Stimulated activated CD4-positive, alpha-beta T cell treated with anti-CD3 and anti-CD28 coated beads, Interleukin-4, amount 100 ng/mL, for 1 hour (primary cell): ENCODE data around the gene PAX8.

Source experiments
- DNase-seq: peaks from one replicate; pipeline ENCODE4 v3.0.0-alpha.2; 2020

The PAX8 gene

DNA sequence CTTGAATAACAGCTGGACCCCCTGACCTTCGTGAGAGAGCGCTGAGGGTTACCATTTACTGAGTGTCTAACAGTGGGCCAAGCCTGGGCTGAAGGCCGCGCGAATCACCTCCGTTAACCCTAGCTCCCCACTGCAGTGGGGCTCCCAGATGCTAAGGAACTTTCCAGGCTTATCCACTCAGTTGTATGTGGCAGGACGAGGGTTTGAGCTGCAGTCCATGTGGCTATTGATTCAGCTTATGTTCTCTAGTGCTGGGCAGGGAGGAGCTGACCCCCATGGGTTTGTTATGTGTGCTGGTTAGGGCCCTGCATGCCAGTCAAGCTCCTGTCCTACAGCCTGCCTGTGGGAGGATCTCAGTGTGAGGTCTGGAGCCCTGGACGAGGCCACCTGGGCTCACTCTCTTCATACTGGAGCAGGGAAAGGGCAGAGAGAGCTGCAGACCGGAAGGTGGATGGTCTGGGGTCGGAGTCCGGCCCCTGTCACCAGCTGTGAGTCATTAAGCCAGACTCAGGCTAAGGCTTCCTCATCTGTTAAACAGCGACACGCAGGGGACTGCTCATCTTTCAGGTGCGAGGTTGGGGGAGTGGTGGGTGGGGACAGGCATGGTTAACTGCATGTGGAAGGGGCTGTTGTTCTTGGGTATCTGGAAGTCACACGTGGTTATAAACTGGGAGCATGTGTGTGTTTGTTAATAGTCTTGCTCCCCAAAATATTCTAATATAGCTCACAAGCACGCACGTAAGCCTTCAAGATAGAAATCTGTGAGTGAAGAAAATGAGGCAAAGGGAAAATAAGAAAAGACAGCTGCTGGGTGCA, 98.4 kb downstream of the PAX8 start:
- DNase-seq: peak; percentile 27

DNA sequence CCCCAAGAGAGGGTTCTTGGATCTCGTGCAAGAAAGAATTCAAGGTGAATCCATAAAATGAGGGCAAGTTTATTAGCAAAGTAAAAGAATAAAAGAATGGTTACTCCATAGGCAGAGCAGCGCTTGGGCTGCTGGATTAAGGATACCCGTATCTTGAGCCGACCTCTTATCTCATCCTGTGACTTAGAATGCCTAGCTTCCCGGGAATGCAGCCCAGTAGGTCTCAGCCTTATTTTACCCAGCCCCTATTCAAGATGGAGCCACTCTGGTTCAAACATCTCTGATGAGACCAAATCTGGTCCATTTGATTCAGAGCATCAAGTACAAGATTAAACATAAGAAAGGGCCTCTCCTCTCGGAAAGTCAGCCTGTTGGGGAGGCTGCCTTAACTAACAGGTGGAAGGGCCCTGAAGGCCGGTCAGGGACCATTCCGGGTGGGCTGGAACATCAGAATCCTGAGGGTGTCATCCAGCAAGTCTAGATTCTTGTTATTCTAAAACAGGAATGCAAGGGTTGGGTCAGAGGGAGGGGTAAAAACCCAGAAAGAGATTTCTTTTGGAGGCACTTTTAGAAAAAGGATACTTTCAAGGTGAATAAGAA, 99.2 kb downstream of the PAX8 start:
- DNase-seq: no peak

DNA sequence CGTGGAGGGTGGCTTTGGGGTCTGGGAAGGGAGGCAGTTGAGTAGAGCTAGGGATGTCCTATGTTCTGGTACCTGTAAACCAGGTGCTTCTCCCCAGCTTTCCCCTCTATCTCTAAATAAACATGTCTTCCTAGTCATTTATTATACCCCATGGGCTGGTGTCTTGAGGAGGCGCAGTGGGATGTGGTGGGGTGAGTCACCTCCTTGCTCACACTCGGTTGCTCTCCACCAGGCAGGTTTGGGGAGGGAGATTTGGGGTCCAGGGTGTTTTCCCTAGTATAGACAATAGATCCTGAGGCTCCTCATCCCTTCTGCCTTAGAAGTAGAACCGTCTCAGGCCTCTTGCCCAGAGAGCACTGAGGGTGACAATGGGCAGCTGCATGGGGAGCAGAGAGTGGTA, 99.8 kb downstream of the PAX8 start:
- DNase-seq: peak; percentile 52

DNA sequence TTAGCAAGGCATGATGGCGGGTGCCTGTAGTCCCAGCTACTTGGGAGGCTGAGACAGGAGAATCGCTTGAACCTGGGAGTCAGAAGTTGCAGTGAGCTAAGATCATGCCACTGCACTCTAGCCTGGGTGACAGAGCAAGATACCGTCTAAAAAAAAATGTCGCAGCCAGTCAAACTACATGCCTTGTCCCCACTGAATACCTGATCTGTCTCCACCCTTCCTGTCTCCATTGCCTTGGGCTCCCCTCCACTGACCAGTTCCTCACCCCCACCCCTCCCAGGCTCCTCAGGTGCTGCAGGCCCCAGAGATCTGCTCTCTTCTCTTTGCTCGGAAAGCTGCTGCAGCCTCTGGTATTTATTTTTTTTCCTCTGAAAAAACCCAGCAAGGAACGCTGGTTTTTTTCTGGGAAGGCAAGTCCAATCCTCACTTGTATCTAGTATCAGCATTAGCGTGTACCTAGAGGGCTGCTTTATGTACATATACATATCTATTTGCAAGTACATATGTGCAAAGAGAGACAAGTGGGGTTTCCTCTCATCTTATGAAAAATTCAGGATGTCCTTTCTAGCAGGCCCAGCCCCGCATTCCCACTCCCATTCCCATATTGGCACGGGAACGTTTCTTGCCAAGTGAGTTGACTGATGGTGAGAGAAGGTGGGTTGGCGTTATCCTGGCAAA, 100.5 kb downstream of the PAX8 start:
- no peak for DNase-seq

DNA sequence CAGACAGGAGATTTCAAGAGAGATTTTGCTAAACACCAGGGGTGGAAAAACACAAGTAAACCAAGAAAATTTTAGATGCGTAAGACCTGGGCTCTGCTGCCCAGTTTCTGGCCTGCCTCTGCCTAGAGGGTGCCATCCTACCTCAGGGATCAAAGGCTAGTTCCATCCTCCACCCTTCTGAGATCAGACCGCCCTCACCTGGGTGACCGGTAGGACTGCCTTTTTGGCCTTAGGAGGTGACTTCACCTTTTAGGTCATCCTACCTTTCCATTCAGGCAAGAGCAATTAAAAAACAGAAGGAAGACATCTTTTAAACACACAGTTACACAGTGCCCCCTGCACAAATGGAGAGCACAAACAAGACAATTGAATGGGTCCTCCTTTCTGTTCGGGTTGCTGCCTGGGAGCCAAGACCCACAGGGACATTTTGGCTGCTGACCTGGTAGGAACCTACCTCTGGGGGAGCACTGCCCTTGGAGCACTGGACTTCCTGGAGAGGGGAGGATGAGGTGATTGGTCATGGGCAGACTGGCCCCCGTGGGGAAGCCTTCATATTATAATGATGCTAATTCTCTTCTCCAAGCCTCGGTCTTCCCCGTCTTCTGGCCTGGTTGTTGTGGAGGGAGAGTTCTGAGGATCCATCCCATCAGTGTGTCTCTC, 101.9 kb downstream of the PAX8 start:
- DNase-seq: no peak

DNA sequence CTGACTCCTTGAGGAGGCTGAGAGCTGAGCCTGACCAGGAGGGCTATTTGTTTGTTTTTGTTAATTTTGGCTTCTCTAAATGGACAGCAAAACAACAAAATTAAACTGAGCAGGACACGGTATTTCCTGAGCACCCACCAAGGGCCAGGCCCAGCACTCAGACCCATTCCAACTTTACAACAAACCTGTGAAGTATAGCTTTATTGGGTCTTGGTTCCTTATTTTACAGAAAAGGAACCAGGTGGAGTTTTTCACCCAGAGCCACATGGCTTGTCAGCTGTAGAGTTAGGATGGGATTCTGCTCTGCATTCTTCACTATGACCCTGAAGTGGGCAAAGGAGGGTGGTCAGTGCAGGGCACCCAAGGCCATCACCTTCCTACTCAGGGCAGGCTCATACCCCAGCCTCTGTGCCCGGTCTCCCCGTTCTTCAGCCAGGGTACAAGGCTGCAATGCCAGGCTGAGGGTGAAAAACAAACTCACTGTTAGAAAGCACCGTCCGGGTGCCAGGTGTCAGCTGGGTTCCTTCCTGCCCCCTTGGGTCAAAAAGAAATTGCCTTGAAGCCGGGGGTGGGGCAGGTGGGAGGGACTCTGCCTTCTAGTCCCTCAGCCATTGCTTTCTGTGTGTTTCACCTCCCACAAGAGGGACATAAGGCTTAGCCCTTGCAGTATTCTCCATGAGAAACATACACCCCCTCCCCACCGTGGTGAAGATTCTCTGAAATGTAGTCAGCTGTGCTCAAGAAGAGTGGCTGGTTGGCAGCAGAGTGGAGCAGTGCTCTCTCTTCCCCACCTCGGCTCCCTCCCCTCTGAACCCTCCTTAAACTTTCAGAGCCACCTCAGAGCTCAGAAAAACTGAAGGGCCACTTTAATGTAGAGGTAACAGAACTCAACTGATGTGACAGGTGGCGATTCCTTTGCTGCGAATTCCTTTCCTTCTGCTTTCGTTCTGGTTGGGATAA, 102.7 kb downstream of the PAX8 start:
- peak; percentile 30 for DNase-seq

DNA sequence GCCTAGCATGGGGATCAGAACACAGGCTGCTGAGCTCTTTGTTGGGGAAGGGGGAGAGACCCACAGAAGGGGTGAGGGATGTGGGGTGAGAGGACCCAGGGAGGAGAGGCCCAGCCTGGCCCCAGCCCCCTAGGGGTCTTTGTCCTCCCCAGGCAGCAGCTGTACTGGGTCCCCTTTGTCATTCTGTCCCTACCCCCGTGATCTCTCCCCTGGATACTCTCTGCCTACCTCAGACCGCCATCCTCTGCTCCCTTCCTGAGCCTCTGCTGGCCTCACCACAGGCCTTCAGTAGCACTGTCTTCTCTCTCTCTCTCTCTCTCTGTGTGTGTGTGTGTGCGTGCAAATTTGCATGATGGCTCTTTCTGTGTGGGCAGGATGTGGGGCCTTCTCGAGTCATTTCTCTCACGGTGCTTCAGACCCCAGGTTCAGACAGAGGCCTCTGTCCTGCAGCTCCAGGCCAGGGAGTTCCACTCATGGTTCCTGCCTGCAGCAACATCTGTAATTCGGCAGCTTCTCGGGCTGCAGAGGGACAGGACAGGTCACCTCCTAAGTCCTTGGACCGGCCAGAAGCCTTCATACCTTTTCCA, 103.6 kb downstream of the PAX8 start:
- peak; percentile 43 for DNase-seq

DNA sequence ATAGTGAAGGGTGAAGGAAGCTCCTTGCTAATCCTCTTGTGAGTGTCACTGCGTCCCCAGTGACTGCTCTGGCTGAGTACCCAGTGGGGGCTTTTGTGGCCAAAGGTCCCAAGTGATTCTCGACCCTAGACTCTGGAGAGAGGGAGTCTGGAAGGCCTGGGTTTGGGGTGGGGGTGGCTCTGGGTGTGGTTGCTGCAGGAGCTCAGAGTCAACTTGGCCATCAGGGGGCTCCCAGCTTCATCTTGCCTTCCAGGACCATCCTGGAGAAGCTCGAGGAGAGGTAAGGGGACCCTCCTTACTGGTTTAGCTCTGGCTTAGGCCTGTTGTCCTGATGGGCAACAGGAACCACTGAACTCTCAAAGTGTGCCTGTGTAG, 104.4 kb downstream of the PAX8 start:
- DNase-seq: no peak

DNA sequence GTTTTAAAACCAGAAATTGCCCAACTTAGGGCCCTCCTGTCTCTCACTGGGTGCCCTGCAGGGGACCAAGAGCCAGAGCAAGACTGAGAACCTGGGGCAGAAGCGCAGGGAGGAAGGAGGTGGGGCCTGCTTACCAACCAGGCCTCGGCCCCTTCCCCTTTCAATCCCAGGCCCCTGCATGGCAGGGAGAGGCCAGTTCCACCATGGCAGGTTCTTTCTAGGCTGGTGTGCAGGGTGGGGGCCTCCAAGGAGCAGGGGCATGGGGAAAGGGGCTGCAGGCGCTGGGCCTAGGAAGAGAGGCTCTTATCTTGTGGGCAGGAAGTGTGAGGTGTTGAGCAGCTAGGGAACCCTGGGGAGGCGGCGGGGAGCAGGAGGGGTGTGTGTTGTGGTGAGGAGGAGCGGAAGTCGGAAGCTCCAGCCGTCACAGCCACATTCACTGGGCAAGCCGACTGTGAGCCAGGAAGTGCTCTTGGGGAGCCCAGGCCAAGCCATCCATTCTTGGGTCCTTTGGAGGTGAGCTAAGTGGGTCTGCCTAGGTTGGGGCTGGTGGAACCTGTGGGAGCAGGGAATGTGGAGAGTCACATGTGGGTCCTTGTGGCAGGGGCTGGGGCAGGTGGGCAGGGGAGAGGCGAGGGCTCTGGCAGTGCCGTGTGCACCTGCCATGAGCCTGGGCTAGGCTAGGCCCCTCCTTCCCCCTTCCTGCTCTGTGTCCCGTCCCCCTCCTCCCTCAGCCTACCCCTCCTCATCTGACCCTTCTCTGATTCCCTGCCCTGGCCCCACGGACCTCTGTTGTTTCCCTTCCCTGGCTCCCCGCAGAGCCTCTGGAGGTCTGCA, 105.0 kb downstream of the PAX8 start, which contains the start of gene PSD4:
Gene PSD4 (plus strand): TSS at position 430 of the 834 bp plus-strand sequence. CDS start 8,486 bp downstream, outside the sequence.
- DNase-seq: peak; percentile 80

DNA sequence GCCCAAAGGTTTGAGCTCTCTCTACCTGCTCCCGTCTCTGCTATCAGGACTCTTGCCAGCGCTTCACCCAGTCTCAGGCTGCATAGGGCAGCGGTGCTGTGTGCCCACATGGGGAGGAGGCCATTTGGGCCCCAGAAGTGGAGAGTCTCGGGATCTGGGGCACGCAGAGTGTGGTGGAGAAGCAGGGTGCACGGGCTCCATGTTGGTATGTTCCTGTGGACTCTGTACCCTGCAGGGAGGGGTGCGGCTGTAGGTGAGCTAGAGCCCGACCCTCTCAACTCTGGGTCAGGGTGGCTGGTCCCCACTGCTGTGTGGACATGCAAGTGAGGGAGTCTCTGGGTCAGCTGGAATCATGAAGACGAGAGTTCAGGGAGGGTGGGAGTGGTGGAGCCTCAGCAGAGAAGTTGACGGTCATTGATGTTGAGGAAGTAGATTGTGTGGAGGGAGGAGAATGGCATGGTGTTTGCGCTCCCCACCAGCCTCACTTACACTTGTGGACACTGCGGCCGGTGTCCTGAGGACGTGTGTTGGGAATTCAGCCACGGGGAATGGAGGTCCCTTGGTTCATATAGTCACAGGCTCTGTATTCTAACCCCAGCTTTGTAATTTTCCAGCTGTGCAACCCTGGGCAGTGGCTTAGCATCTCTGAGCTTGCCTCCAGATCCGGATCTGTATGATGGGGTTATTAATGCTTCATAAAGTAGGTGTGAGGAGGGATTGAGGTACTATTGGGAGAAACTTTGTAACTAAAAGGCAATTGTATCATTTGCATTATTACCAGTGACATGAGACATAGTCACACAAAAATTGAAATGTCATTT, 105.8 kb downstream of the PAX8 start:
- DNase-seq: no peak

DNA sequence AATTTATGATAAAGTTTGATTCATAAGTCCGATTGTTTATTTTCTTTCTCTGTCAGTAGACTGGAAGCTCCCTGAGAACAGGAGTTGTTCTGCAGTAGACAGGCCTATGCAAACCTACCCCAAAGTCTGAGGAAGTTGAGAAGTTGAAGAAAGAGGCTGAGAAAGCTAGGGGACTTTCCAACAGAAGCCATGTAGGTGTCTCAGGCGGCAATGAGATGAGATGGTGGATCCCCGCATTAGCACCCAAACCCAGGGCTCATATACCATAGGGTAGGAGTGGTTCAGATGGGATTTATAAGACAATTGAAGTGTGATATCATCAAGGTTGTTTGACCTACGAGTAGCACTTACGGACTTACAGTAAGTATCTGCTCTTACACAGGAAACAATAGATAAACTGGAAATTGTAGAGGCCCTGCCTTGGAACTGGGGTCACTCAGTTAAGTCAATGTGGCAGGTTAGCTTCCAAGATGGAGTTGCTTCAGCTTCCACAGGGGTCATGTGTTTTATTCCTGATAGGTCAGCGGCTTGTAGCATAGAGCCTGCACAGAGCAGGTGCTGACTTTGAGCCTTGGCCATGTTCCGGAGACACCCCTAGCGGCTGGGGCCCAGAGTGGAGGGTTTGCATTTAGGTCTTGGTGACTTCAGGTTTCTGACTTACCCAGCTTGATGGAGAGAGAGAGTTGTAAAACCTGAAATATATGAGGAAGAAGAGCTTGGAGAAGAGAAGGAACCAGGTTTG, 107.2 kb downstream of the PAX8 start:
- no peak for DNase-seq

DNA sequence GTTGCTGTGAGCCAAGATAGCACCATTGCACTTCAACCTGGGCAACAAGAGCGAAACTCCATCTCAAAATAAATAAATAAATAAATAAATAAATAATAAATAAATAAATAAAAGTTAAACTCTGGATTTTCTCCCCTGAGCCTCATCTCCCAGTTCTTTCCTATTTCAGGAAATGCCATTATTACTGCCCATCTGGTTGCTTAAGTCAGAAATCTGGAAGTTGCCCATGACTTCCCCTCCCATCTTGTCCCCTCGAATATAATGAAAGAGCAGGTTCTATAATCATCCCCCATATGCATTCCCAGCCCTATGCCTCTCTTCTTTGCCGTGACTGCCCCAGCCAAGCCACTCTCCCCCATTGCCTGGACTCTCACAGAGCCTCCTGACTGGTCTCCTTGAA, 109.1 kb downstream of the PAX8 start:
- no peak for DNase-seq

DNA sequence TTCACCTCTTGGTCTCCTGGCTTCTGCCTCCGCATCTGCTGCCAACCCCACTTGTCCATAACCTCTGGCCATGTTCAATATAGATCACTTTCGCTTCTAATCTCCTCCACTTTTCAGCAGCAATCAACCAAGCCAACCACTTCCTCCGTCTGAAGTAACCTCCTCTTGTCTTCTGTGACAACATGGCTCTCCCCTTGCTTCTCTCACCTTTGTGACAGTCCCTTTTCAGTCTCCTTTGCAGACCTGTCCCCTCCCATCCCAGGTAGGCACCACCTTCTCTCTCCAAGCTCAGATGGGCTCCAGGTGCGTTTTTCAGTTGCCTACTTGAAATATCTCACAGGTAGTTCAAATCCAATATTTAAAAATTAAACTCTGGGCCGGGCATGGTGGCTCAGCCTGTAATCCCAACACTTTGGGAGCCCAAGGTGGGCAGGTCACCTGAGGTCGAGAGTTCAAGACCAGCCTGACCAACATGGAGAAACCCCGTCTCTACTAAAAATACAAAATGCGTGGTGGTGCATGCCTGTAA, 109.7 kb downstream of the PAX8 start:
- no peak for DNase-seq

DNA sequence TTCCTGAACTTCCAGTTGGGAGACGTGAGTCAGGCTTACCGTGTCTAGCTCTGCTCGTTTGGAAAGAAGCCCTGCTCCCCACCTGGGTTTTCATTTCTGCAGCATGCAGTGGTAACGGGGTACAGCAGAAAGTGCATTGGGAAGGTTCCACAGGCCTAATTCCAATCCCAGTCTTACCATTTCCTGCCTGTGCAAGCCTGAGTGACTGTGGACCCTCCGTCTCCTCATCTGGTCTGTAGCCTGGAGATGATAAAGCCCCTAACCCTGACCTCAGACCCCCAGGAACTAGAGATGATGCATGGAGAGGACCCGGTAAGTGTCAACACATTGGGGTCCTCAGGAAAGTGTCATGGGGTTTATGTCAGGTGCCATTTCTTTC, 110.8 kb downstream of the PAX8 start:
- DNase-seq: no peak

DNA sequence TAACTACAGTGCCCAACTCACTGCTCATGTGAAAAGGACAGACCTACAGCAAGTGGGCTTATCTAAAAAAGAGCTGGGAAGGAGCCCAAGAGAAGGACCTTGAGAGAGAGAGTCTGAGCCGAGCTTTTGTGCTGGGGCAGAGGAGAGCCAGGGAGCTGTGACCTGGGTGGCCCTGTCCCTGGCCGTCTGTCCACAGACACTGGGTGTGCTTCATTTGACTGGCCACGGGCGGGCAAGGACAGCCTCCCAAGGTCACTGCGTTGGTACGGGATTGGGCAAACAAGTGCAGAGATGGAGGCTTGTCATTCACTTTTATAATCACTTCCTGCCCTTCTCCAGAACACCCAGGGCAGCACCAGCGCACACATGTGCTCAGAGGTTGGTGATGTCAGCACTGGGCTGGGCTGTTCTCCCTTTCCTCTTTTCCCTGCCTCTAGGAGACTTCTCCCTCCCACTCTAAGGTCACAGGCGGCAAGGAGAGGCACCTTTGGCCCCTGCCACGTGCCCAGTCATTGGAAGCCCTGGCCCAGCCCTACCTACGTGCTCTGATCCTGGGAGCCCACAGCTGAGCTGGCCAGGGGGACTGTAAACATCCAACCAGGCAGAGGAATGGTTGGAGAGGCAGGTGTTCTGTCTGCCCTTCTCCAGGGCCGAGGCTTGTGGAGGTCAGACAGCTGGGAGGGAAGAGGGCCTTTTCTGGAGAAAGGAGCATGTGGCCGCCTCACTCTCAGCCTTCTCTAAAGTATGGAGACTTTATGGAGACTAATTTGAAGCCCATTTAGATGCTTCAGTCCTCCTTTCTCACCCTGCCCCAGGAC, 111.4 kb downstream of the PAX8 start:
- DNase-seq: peak; percentile 43

DNA sequence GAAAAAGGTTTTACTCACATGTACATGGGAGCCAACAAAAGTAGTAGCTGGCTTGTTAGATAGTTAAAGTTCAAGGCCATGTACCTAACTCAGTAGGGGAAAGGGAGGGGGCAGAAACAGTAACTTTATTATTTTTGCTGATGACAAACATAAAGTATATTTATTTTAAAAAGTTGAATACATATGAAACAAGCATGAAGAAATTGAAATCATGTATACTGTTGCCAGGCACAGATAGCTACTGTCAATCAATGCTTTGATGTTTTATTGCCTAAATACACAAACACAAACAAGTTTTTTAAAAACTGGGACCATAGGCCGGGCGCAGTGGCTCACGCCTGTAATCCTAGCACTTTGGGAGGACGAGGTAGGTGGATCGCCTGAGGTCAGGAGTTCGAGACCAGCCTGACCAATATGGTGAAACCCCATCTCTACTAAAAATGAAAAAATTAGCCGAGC, 112.5 kb downstream of the PAX8 start:
- DNase-seq: no peak
